Heart left ventricle (tissue), 16 donors: Measurements from ENCODE around the gene RCN2. TPM values are rescaled to one million over a fixed set of nuclear protein-coding genes. Genes with fewer than 3 reads are reported as not detected.

Source experiments
- ATAC-seq, 4 donors: fragments of 200-7000 bp; cut with Tn5 transposase; one replicate each; pipeline ENCODE4 v1.9.1; 2020 to 2022; ENCODE audit warnings: moderate library complexity in 4 of 4, mild to moderate bottlenecking in 3 of 4, moderate number of reproducible peaks in 1 of 4
- DNase-seq, 5 donors: peaks; one replicate each; pipeline ENCODE4 v3.0.0-alpha.2; 2020
- H3K27ac ChIP-seq, 12 donors: fragments of 200-600 bp; sonication (generic) in 4 of 12; one replicate each; pipeline versions ENCODE4 v1.5.0 to v1.8.0; 2016 to 2022; ENCODE audit warnings: mild to moderate bottlenecking in 2 of 12
- H3K27me3 ChIP-seq, 9 donors: fragments of 200-600 bp; sonication (generic) in 2 of 9; one replicate each; pipeline versions ENCODE4 v1.5.1 to v1.8.0; 2016 to 2022; ENCODE audit warnings: mild to moderate bottlenecking in 3 of 9
- H3K36me3 ChIP-seq, 9 donors: fragments of 200-600 bp; sonication (generic) in 2 of 9; one replicate each; pipeline versions ENCODE4 v1.5.0 to v1.8.0; 2018 to 2022; ENCODE audit warnings: mild to moderate bottlenecking in 2 of 9
- H3K4me1 ChIP-seq, 12 donors: fragments of 200-600 bp; sonication (generic) in 4 of 12; one replicate each; pipeline versions ENCODE4 v1.5.0 to v1.8.0; 2016 to 2022; ENCODE audit warnings: mild to moderate bottlenecking in 3 of 12
- H3K4me3 ChIP-seq, 12 donors: fragments of 200-600 bp; sonication (generic) in 4 of 12; one replicate each; pipeline versions ENCODE4 v1.5.0 to v1.8.0; 2017 to 2022; ENCODE audit warnings: mild to moderate bottlenecking in 9 of 12, moderate library complexity in 4 of 12
- H3K9me3 ChIP-seq, 12 donors: fragments of 200-600 bp; sonication (generic) in 4 of 12; one replicate each; pipeline versions ENCODE4 v1.5.0 to v1.8.0; 2016 to 2022; ENCODE audit warnings: mild to moderate bottlenecking in 1 of 12
- POLR2A ChIP-seq, 2 donors: fragments of 450-650 bp; IDR thresholded peaks; one replicate each; pipeline ENCODE4 v1.6.1; 2017; ENCODE audit warnings: antibody characterized with exemption in 2 of 2, mild to moderate bottlenecking in 2 of 2, moderate library complexity in 2 of 2
- WGBS, 4 donors: extraction: QIAGEN DNeasy Blood & Tissue Kit in 2 of 4; methylation state at CpG; one replicate each; pipeline versions ENCODE4 v1.1.5 to v1.1.7; 2013 to 2018; 5-methylcytosine and 5-hydroxymethylcytosine counted together
- intact Hi-C, 10 donors: fragments of 100-400 bp; cut with DNase I; formaldehyde crosslinking; loops; one replicate each; pipeline versions ENCODE4 v1.11.1 to v1.14.2; 2022
- polyA plus RNA-seq, 2 donors: library from polyadenylated mRNA; stranded (reverse); fragments of 200-250 nt; gene quantifications; one replicate each; pipeline ENCODE4 v1.2.3, GENCODE V29; 2013
- total RNA-seq, 9 donors: library from RNA; depleted of rRNA in 2 of 9; stranded (reverse); fragments of >200 nt in 2 of 9; fragmentation: NEBNext Ultra II Directional in 3 of 9; extraction: Animal tissue kit (Norgen Biotek cat#: 25700) in 3 of 9; gene quantifications; one replicate each; pipeline versions ENCODE4 v1.1.0 to v1.2.4, GENCODE V29; 2016 to 2023
- TF ChIP-seq, protein P1 (sequence below), 12 donors: fragments of 200-600 bp; sonication (generic) in 4 of 12; IDR thresholded peaks; one replicate each; pipeline versions ENCODE4 v1.5.0 to v1.8.0; 2018 to 2022; ENCODE audit warnings: antibody characterized with exemption in 12 of 12, mild to moderate bottlenecking in 5 of 12
- donor health status: ischemic (EF 13 %, LVEDD 7.1; RV severe dilation, severe dysfunction).
- donor health status: healthy with polysubstance abuse.
- donor health status: DM: no; HTN: yes; CAD: no.
- donor health status: DM: no; HTN: no; CAD: no.
- donor health status: ischemic (EF 25% LVEDD 6.9; RV normal size, moderate dysfunction).
- donor health status: ischemic (EF 25% LVEDD 5.7; RV mildly dilated, moderate dysfunction).
- donor health status: healthy.
- donor health status: DM: yes; HTN: yes; CAD: no.
- donor health status: ischemic (EF 35%, LVEDD 5.7; RV mildly dilated, moderate dysfunction).
- donor health status: nonischemic (EF 11% LVEDD 7.7; RV severe dilation, severe dysfunction).
- donor health status: DM: yes; HTN: yes; CAD: no.
- donor health status: PGD.
- donor health status: ischemic (EF 29% LVEDD 5.4; RV normal size, mild dysfunction).
- donor health status: nonischemic (EF 23%, LVEDD 6.1; RV moderate dilation, normal function).

The RCN2 gene
- total and polyA plus RNA-seq, 11 donors = 17.3 to 38.6 (median 28.7) TPM

DNA sequence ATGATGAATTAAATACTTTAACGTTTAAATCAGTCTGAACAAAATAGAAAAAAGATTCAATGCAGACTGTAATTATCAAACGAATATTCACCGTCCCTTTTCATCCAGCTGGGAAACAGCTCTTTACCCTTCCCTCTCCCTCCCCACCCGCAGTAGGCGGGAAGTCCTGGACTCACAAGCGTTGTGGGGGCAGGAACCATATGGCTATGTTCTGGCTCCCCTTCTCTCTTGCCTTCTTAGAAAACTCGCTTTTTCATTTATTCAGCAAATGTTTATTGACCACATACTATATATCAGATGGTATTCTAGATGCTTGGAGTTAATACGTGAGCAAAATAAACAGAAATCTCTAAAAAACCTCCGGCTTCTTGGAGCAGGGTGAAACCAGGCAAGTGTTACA, 25.7 kb upstream of the RCN2 start:
- DNase-seq (peak in 1 of 5 donors; percentile 15), ATAC-seq (peak in 1 of 4 donors; percentile 25)
- peak overlapping the region; percentile 78 to 96 (median 91) for H3K27ac ChIP-seq
- 28 to 36% (median 30%) methylated on average over 9 of the region's 9 CpGs for WGBS, 4 donors
- H3K9me3 ChIP-seq = peaks cover 0 to 6% (median 0%) of the 10 kb centered on the region in 12 donors
- peaks cover 0 to 34% (median 23%) of the 10 kb centered on the region in 12 donors for H3K4me1 ChIP-seq
- peak overlapping the region; percentile 67 to 98 (median 86) for H3K4me3 ChIP-seq
- no peaks in the 10 kb centered on the region for H3K36me3 ChIP-seq
- H3K27me3 ChIP-seq = no peaks in the 10 kb centered on the region
- TF ChIP-seq, protein P1, sequence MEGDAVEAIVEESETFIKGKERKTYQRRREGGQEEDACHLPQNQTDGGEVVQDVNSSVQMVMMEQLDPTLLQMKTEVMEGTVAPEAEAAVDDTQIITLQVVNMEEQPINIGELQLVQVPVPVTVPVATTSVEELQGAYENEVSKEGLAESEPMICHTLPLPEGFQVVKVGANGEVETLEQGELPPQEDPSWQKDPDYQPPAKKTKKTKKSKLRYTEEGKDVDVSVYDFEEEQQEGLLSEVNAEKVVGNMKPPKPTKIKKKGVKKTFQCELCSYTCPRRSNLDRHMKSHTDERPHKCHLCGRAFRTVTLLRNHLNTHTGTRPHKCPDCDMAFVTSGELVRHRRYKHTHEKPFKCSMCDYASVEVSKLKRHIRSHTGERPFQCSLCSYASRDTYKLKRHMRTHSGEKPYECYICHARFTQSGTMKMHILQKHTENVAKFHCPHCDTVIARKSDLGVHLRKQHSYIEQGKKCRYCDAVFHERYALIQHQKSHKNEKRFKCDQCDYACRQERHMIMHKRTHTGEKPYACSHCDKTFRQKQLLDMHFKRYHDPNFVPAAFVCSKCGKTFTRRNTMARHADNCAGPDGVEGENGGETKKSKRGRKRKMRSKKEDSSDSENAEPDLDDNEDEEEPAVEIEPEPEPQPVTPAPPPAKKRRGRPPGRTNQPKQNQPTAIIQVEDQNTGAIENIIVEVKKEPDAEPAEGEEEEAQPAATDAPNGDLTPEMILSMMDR (IDR thresholded peaks at IDR 0.05) = no peak
- TF ChIP-seq POLR2A (IDR thresholded peaks at IDR 0.05) = no peak
- intact Hi-C loops = loop anchor here in 1 of 10 donors (2.0 kb wide), 1 partner anchor 25 kb away; the partner anchor contains the start of gene RCN2

DNA sequence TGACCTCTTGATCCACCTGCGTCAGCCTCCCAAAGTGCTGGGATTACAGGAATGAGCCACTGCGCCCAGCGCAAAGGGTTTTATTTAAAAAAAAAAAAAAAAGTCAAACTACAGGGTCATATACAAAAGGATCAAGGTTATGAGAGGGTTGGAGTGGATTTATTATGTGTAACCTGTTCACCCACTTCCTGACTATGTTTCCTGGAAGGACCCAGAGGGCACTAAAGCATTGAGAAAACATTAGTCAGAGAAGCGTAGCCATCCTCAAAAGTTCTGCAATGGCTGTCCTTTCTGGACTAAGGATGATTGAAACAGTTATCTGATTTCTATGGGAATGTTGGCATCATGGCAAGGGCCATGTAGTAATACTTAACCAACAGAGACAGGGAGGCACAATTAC, 19.1 kb upstream of the RCN2 start:
- WGBS, 4 donors = 90 to 95% (median 94%) methylated on average over 4 of the region's 4 CpGs
- intact Hi-C loops = no loop called here
- H3K27ac ChIP-seq = no peak overlapping the region
- H3K9me3 ChIP-seq = no peaks in the 10 kb centered on the region
- H3K4me1 ChIP-seq = no peaks in the 10 kb centered on the region
- H3K27me3 ChIP-seq = peaks cover 0 to 5% (median 0%) of the 10 kb centered on the region in 9 donors
- H3K36me3 ChIP-seq = no peaks in the 10 kb centered on the region
- no peak for ATAC-seq
- H3K4me3 ChIP-seq = no peak overlapping the region
- no peak for TF ChIP-seq POLR2A (IDR thresholded peaks at IDR 0.05)
- TF ChIP-seq, protein P1 (IDR thresholded peaks at IDR 0.05) = no peak
- no peak for DNase-seq

DNA sequence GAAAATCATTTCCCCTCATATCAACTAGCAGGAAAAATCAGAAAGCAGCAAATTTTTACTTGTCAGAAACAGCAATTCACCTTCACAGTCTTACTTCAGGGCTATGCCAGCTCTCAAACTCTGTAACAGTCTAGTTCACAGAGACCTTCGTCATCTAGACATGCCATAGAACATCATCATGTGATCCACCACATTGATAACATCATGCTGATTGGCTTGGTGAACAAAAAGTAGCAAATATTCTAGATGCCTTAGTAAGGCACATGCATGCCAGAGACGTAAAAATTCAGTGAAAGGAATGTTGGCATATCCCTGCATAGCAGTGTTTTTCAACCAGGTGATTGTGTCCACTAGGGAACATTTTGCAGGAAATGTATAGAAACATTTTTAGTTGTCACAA, 17.8 kb upstream of the RCN2 start:
- 73 to 81% (median 79%) methylated on average over 2 of the region's 2 CpGs for WGBS, 4 donors
- H3K9me3 ChIP-seq = no peaks in the 10 kb centered on the region

DNA sequence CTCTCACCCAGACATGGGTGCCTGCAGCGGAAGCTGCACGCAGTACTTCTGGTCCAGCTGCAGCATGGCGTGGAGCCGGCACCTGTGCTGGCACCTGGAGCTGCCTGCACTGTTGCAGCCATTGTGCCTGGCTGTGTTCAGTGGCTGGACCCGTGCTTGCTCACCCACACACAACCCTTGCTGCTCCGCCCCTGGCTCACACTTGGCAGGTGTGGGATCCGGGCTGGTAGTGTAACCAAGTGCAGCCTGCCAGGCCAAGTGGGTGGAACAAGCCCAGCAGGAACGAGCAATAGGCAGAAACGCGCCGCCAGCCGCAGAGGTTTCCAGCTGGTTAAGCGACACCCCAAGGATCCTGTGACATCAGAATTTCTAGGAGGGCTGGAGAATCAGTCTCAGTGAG, 15.2 kb upstream of the RCN2 start:
- WGBS, 4 donors = 89 to 100% (median 90%) methylated on average over 7 to 13 of the region's 13 CpGs
- TF ChIP-seq POLR2A (IDR thresholded peaks at IDR 0.05) = no peak
- TF ChIP-seq, protein P1 (IDR thresholded peaks at IDR 0.05) = no peak
- ATAC-seq (peak in 1 of 4 donors; percentile 36), DNase-seq (no peak)
- intact Hi-C loops = no loop called here
- H3K4me1 ChIP-seq = no peaks in the 10 kb centered on the region
- no peak overlapping the region for H3K4me3 ChIP-seq
- H3K9me3 ChIP-seq = no peaks in the 10 kb centered on the region
- H3K27me3 ChIP-seq = peaks cover 0 to 5% (median 0%) of the 10 kb centered on the region in 9 donors
- no peak overlapping the region for H3K27ac ChIP-seq
- no peaks in the 10 kb centered on the region for H3K36me3 ChIP-seq

More for the DNA sequence above, 17.8 kb upstream of the RCN2 start:
- ATAC-seq (no peak), DNase-seq (no peak)
- Histone ChIP-seq H3K27me3 (peaks cover 0 to 5% (median 0%) of the 10 kb centered on the region in 9 donors), H3K27ac (no peak overlapping the region), H3K36me3 (no peaks in the 10 kb centered on the region), H3K4me1 (no peaks in the 10 kb centered on the region), H3K4me3 (no peak overlapping the region)
- no peak for TF ChIP-seq POLR2A (IDR thresholded peaks at IDR 0.05)
- TF ChIP-seq, protein P1 (IDR thresholded peaks at IDR 0.05) = no peak
- intact Hi-C loops = no loop called here
